ENCODE measurements around the gene MLPH.
"Not testable (repeated sequence)": the region's sequence is repeated elsewhere in the genome, so short reads cannot be mapped to it uniquely, and the experiment has no call there.

DNA sequence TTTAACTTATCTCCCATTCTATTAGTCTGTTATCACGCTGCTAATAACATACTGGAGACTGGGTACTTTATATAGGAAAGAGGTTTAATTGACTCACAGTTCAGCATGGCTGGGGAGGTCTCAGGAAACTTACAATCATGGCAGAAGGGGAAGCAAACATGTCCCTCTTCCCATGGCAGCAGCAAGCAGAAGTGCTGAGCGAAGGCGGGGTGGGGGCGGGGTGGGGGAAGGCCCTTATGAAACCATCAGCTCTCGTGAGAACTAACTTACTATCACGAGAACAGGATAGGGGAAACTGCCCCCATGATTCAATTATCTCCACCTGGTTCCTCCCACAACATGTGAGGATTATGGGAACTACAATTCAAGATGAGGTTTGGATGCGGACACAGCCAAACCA, 17.6 kb upstream of the MLPH start:
- TF ChIP-seq, protein P1, sequence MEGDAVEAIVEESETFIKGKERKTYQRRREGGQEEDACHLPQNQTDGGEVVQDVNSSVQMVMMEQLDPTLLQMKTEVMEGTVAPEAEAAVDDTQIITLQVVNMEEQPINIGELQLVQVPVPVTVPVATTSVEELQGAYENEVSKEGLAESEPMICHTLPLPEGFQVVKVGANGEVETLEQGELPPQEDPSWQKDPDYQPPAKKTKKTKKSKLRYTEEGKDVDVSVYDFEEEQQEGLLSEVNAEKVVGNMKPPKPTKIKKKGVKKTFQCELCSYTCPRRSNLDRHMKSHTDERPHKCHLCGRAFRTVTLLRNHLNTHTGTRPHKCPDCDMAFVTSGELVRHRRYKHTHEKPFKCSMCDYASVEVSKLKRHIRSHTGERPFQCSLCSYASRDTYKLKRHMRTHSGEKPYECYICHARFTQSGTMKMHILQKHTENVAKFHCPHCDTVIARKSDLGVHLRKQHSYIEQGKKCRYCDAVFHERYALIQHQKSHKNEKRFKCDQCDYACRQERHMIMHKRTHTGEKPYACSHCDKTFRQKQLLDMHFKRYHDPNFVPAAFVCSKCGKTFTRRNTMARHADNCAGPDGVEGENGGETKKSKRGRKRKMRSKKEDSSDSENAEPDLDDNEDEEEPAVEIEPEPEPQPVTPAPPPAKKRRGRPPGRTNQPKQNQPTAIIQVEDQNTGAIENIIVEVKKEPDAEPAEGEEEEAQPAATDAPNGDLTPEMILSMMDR (IDR thresholded peaks at IDR 0.05; ENCODE audit: insufficient read depth, low read length): not testable (repeated sequence)
- not testable (repeated sequence) for TF ChIP-seq POLR2AphosphoS5, GABPA (IDR thresholded peaks at IDR 0.05; ENCODE audit: low read depth)

Data from HL-60 (cell line).